ENCODE results near the gene ZCCHC14. TPM values are rescaled to one million over a fixed set of nuclear protein-coding genes. Genes with fewer than 3 reads are reported as not detected.
A peak's percentile ranks its signal among the peaks of the same experiment; 100 is the strongest.
"Not testable (repeated sequence)": the region's sequence is repeated elsewhere in the genome, so short reads cannot be mapped to it uniquely, and the experiment has no call there.

ZCCHC14 gene
- total RNA-seq, 2 donors from 2014 or later, result 24.5 to 24.6 TPM

DNA sequence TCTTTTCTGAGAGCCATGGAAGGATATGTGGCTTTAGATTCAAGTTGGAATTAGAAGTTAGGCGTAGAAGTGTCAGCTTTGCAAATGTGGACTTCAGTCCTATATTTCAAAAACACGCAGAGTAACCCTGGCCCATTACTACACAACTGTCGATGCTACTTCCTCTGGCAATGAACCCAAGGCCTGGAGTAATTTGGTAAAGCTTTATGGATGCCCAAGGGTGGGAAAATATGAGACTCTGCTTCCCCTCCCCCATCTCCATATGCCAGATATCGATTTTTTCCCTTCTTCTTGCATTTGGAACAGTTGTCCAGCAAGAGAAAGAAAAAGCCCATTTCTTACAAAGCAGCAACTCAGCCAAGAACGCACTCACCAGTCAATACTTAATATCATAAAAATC is 103.6 kb downstream of the ZCCHC14 start:
- Histone ChIP-seq H3K9ac (ENCODE audit: low read depth in 2 of 2, low read length in 2 of 2) (no peak overlapping the region), H3K9me3 (no peaks in the 10 kb centered on the region), H3K4me1 (peaks cover 22% of the 10 kb centered on the region), H3K27ac (peak overlapping the region; percentile 95), H3K36me3 (no peaks in the 10 kb centered on the region), H3K27me3 (no peaks in the 10 kb centered on the region), H3K4me3 (no peak overlapping the region)
- no peak for DNase-seq
- intact Hi-C loops (cut with DNase I), result no loop called here
- TF ChIP-seq, protein P1, sequence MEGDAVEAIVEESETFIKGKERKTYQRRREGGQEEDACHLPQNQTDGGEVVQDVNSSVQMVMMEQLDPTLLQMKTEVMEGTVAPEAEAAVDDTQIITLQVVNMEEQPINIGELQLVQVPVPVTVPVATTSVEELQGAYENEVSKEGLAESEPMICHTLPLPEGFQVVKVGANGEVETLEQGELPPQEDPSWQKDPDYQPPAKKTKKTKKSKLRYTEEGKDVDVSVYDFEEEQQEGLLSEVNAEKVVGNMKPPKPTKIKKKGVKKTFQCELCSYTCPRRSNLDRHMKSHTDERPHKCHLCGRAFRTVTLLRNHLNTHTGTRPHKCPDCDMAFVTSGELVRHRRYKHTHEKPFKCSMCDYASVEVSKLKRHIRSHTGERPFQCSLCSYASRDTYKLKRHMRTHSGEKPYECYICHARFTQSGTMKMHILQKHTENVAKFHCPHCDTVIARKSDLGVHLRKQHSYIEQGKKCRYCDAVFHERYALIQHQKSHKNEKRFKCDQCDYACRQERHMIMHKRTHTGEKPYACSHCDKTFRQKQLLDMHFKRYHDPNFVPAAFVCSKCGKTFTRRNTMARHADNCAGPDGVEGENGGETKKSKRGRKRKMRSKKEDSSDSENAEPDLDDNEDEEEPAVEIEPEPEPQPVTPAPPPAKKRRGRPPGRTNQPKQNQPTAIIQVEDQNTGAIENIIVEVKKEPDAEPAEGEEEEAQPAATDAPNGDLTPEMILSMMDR (IDR thresholded peaks at IDR 0.05), result no peak

DNA sequence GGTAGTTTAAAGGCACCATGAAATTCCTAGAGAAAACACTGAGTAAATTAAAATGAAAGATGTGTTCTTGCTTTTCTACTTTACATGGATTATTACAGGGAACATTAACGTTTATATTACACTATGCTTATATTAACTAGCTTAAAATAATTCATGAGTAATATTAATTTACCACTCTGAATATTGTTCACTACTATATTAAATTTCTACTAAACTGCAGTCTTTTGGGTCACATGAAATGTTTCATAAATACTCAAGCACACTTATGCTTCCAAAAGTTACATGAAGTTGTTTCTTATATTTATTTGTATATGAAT is 104.0 kb downstream of the ZCCHC14 start:
- peak overlapping the region; percentile 95 for H3K27ac ChIP-seq
- TF ChIP-seq, protein P1 (IDR thresholded peaks at IDR 0.05), result no peak
- H3K4me1 ChIP-seq, result peaks cover 19% of the 10 kb centered on the region
- intact Hi-C loops (cut with DNase I), result no loop called here
- H3K9ac ChIP-seq (ENCODE audit: low read depth in 2 of 2, low read length in 2 of 2), result no peak overlapping the region
- no peaks in the 10 kb centered on the region for H3K27me3 ChIP-seq
- no peaks in the 10 kb centered on the region for H3K36me3 ChIP-seq
- no peak overlapping the region for H3K4me3 ChIP-seq
- no peak for DNase-seq
- no peaks in the 10 kb centered on the region for H3K9me3 ChIP-seq

DNA sequence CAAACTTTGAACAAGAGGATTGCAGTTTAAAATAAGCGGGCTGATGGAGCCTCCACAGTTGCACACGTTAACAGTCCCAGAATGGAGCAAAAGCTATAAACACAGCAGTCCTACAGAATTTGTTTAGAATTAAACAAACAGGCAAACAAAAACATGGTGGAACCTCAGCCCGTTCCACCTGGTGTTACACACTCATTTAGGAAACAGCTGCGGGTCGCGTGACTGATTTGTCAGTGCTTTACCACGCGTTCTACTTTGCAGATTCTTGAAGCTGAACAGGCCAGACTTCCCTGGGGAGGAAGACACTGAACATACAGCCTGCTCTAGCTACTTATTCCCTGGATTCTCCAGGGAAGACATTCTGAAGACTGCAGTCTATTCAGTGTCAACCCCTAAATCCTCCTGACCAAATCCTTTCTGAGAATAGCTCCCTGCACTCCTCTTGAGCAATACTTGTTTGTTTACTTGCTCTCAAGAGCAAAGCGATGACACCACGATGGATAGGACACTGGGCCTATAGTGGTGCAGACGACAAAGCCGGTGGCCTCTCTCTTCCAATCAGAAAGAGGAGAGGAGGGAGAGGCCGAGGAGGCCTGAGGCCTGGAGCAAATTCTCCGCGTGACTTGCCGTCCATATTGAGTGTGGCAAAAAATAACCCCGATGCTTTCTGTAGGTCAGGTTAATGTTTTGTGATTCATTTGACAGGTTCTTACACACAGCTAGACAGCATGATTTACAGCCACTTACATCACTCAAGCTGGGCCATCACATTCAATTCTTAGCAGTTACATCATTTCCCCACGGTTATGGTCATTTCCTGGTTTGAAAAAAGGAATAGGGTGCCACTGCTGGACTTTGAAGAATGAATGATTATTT is 104.6 kb downstream of the ZCCHC14 start:
- Histone ChIP-seq H3K27ac (peak overlapping the region; percentile 95), H3K4me3 (no peak overlapping the region), H3K9me3 (no peaks in the 10 kb centered on the region), H3K27me3 (no peaks in the 10 kb centered on the region), H3K4me1 (peaks cover 17% of the 10 kb centered on the region), H3K36me3 (no peaks in the 10 kb centered on the region), H3K9ac (ENCODE audit: low read depth in 2 of 2, low read length in 2 of 2) (peak overlapping the region in 1 of 2 donors; percentile 93)
- intact Hi-C loops (cut with DNase I), result no loop called here
- TF ChIP-seq, protein P1 (IDR thresholded peaks at IDR 0.05), result no peak
- DNase-seq, result peak; percentile 95

DNA sequence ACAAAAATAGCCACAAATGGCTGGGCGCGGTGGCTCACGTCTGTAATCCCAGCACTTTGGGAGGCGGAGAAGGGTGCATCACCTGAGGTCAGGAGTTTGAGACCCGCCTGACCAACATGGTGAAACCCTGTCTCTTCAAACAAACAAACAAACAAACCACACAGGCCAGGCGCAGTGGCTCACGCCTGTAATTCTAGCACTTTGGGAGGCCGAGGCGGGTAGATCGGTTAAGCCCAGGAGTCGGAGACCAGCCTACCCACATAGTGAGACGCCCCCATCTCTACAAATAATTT is 108.0 kb downstream of the ZCCHC14 start:
- intact Hi-C loops (cut with DNase I); H3K9me3 ChIP-seq; H3K27me3 ChIP-seq; DNase-seq; H3K36me3 ChIP-seq: not testable (repeated sequence)
- Histone ChIP-seq H3K4me1 (peaks cover 20% of the 10 kb centered on the region), H3K4me3 (peak overlapping the region; percentile 53), H3K27ac (peak overlapping the region; percentile 75), H3K9ac (ENCODE audit: low read depth in 2 of 2, low read length in 2 of 2) (peak overlapping the region in 1 of 2 donors; percentile 68)

DNA sequence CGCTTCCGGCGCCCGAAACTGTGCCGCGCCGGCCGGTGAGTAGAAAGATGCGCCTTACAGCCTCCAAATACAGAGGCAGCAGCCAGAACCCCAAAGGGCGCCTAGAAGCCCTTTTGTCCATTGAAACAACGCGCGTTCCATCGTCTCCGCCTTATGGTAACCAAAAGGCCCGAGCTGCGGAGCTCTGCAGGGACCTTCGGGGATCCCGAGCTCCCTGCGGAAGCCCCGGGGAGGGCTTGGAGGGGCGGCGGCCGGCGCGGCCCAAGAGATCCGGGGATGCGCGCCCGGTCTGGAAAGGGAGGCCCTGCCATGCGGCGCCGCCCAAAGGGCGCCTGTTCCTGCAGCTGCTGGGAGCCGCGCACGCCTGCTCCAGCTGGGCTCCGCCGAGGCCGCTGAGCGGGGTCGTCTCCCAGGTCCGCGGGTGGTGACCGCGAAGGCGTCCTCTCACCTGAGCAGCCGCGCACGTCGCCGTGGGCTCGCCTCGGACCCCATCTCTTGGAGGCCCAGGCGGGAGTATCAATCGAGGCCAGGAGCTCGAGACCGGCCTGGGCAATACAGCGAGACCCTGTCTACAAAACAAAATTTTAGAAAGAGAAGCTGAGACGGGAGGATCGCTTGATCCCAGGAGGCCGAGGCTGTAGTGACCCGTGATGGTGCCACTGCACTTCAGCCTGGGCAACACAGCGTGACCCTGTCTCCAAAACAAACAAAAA is 108.5 kb downstream of the ZCCHC14 start:
- H3K27me3 ChIP-seq, result no peaks in the 10 kb centered on the region
- H3K36me3 ChIP-seq, result no peaks in the 10 kb centered on the region
- TF ChIP-seq, protein P1 (IDR thresholded peaks at IDR 0.05), result no peak
- intact Hi-C loops (cut with DNase I), result no loop called here
- H3K4me3 ChIP-seq, result peak overlapping the region; percentile 53
- H3K4me1 ChIP-seq, result peaks cover 20% of the 10 kb centered on the region
- peak overlapping the region; percentile 75 for H3K27ac ChIP-seq
- H3K9ac ChIP-seq (ENCODE audit: low read depth in 2 of 2, low read length in 2 of 2), result peak overlapping the region; percentile 68 to 78
- no peaks in the 10 kb centered on the region for H3K9me3 ChIP-seq
- peak; percentile 60 for DNase-seq

All from colonic mucosa (tissue), 4 donors.